Stimulated activated CD4-positive, alpha-beta T cell treated with anti-CD3 and anti-CD28 coated beads, Interleukin-12 subunit alpha, Interleukin-12 subunit beta, amount 100 ng/mL, for 48 hours (primary cell): ENCODE measurements around the gene GALNT5.
"Not testable (repeated sequence)": the region's sequence is repeated elsewhere in the genome, so short reads cannot be mapped to it uniquely, and the experiment has no call there.

Source experiments
- DNase-seq, 3 donors: peaks; one replicate each; pipeline ENCODE4 v3.0.0-alpha.2; 2020; ENCODE audit warnings: low read depth in 2 of 3, low spot score in 1 of 3

Gene GALNT5

GRCh38 chr2:157257312-157258252, at the start of gene GALNT5:
Gene GALNT5 (plus strand): TSS chr2:157257705. CDS start chr2:157258083, 378 bp downstream.
- DNase-seq, result no peak

GRCh38 chr2:157216286-157216965, 41.1 kb upstream of the GALNT5 start:
- no peak for DNase-seq

GRCh38 chr2:157217409-157217808, 40.1 kb upstream of the GALNT5 start:
- no peak for DNase-seq

DNA sequence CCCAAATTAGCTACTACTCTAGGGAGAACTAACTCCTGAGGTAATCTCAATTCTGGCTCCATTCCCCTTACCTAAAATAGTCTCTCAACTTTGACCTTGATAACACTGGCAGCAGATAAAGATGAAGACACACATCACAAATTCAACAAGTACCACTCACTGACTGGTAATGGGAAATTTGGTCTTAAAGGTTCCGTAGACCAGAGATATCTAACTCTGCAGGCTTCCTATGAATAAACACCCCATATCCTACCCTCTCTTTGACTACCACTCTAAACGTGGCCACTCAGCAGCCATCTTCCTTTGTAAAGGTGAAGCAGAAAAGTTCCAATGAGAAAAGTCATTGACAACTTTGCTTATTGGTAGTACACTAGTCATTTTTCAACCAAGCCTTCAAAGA, 38.6 kb upstream of the GALNT5 start:
- no peak for DNase-seq

DNA sequence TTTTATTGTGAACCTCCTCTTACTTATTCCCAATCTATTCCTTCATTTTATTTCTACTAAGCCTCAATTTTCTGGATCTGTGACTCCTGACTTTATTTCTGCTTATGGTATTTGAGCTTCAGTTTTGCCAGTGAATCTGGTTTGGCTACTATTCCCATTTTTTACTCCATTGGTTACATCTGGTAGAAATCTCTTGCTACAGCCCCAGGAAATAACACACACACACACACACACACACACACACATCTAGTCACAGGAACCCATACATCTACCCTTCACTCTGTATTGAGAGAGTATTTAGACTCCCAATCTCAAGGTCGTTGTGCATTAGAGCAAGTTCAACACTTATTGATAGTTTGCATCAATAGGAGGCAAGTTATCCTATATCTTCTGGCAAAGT, 37.0 kb upstream of the GALNT5 start:
- DNase-seq, result no peak

- no peak for DNase-seq
Measured at GRCh38 chr2:157221394-157221988, 36.0 kb upstream of the GALNT5 start.

DNA sequence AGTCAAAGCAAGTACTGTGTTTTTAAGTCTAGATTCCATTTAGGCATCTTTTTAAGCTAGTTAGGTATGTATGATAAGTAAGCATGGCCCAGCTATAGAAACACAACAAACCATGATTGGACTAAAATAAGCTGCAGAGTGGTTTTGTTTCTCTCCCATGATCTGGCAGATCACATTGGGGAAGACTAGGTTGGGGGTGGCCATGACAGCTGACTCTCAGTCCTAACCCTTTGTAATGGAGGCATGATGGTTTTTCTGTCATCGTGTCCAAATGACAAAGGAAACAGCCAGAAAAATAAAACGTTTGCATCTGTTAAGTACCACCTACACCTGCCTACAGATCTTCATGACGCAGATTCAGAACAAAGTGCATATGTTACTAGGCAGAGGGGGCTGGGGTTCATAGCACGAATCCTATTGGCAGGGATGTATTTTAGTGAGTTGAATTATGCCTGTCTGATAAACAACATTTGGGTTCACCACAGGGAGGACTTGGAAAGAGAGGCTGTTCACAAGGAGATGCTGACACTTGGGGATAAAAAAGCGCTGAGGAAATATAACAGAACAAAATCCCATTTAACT, 33.8 kb upstream of the GALNT5 start:
- DNase-seq, result no peak

DNA sequence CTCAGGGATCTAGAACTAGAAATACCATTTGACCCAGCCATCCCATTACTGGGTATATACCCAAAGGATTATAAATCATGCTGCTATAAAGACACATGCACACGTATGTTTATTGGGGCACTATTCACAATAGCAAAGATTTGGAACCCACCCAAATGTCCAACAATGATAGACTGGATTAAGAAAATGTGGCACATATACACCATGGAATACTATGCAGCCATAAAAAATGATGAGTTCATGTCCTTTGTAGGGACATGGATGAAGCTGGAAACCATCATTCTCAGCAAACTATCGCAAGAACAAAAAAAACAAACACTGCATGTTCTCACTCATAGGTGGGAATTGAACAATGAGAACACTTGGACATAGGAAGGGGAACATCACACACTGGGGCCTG, 33.1 kb upstream of the GALNT5 start:
- not testable (repeated sequence) for DNase-seq

DNA sequence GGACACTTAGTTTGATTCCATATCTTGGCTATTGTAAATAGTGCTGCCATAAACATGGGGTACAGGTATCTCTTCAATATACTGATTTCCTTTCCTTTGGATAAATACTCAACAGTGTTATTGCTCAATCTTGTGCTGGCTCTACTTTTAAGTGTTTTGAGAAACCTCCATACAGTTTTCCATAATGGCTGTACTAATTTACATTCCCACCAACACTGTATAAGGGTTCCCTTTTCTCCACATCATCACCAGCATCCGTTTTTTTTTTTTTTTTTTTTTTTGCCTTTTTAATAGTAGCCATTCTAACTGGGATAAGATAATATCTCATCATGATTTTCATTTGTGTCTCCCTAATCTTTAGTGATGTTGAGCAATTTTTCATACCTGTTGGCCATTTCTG, 29.9 kb upstream of the GALNT5 start:
- DNase-seq, result no peak

DNA sequence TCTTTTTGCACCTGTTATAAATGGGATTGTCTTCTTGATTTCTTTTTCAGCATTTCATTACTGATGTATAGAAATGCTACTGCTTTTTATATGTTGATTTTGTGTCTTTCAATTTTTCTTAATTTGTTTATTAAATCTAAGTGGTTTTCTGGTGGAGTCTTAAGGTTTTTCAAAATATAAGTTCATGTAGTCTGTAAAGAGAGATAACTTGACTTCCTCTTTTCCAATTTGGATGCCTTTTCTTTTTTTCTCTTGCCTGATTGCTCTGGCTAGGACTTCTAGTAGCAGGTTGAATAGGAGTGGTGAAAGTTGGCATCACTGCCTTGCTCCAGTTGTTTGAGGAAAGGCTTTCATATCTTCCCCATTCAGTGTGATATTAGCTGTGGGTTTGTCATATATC, 28.6 kb upstream of the GALNT5 start:
- DNase-seq, result no peak

DNA sequence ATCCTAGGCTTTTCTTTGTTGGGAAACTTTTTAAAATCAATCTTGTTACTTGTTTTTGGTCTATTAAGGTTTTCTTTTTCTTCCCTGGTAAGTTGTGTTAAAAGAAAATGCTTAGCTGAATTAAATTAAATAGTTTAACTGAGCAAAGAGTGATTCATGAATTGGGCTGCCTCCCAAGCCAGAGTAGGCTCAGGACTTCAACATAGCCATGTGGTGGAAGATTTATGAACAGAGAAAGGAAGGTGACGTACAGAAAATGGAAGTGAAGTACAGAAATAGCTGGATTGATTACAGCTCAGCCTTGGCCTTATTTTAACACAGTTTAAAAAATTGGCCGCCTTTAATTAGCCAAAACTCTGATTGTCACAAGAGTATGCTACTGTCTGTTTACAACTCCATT, 27.9 kb upstream of the GALNT5 start:
- DNase-seq, result no peak

- DNase-seq, result no peak
Measured at GRCh38 chr2:157231476-157231875, 26.0 kb upstream of the GALNT5 start.

- no peak for DNase-seq
Measured at GRCh38 chr2:157233506-157233905, 24.0 kb upstream of the GALNT5 start.

DNA sequence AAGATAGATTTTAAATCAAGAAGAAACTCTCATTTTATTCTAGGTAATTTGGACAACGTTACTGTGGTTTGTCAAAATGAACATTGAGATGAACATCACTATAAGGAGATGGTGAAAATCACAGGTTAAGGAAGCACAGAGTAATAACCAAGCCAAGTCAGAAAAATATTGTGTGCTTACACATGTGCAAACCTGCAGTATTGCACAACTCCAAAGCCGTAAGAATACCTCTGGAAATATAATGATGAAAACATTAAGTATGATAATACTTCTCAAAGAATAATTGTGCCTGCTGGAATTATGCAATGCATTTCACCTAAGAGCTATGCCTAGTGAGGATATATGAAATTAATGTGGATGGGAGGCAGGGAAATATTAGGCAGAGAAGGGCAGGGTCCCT, 21.1 kb upstream of the GALNT5 start:
- no peak for DNase-seq

GRCh38 chr2:157238296-157238695, 19.2 kb upstream of the GALNT5 start:
- no peak for DNase-seq

- DNase-seq, result no peak
Measured at GRCh38 chr2:157244691-157245090, 12.8 kb upstream of the GALNT5 start.

GRCh38 chr2:157245144-157245840, 12.2 kb upstream of the GALNT5 start:
- no peak for DNase-seq

DNA sequence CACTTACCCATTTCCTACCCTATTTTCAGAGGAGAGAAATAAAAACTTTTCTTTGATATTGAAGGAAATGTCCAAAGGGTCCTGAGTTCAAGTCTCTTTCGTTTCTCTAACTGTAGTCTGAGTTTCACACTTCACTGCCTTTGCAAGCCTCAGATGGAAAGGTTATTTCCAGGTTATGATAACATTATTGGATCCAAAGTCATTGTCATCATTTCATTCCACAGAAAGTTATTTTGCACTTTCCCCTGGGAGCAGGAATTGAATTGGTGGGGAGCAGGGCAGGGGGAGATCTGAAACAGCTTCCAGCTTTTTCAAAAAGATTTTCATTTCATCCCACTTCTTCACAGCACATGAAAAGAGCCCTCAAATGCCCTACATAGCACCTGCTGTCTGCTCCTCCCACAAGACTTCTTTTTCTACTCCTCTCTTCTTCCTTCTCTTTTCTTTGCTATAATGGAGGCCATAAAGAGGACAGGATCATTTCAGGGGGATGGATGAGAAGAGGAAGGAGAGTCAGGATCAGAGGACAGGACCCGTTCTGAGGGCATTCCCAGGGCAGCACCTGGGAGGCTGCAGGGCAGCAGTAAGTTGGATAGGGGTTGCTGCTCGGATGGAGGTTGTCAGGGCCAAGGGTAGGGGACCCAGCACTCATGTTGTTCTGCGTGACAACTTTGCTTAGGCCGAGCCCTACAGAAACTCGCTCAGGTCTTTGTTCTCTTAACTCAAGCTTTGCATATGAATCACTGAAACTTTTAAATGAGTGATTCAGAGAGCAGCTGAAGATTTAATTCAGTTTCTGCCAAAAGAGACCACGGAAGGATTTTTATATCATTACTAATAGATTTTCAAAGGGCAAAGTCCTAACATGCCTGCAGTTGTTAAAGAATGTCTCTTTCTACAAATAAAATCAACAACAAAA, 11.4 kb upstream of the GALNT5 start:
- peak; percentile 9 to 32 (median 10) for DNase-seq

DNA sequence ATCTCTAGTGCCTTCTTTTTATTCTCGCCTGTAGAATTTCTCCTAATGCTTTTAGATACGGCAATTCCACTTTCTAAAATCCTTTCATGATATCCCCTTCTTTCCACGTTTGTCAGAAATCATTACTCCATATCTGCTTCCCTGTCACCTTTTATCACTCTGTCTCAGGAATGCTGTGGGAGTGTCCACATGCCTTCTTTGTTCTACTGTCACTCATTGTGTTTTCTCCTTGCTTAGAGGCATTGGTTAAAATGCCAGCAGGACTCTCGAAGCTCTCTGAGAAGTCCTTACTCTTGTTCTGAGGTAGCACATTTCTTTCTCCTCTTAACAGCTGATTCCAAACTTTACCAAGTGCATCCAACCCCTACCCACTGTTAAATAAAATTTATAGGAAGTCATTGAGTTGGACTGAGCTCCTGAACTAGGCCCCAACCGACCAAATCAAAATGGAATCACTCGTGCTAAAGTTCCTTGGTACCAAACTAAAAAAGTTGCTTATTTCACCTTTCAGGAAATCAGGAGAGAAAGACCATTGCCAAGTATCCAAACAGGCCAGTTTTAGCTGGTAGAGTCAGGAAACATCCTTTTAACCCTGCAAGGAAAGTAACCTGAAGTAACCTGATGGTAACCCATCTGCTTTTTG, 10.6 kb upstream of the GALNT5 start:
- DNase-seq, result no peak
